ENCODE data around the gene LRRC57. TPM values are rescaled to one million over a fixed set of nuclear protein-coding genes. Genes with fewer than 3 reads are reported as not detected.
"Not testable (repeated sequence)": the region's sequence is repeated elsewhere in the genome, so short reads cannot be mapped to it uniquely, and the experiment has no call there.

LRRC57 gene
- total RNA-seq, 4 donors from 2014 or later = 12.8 to 20.1 (median 17.3) TPM

DNA sequence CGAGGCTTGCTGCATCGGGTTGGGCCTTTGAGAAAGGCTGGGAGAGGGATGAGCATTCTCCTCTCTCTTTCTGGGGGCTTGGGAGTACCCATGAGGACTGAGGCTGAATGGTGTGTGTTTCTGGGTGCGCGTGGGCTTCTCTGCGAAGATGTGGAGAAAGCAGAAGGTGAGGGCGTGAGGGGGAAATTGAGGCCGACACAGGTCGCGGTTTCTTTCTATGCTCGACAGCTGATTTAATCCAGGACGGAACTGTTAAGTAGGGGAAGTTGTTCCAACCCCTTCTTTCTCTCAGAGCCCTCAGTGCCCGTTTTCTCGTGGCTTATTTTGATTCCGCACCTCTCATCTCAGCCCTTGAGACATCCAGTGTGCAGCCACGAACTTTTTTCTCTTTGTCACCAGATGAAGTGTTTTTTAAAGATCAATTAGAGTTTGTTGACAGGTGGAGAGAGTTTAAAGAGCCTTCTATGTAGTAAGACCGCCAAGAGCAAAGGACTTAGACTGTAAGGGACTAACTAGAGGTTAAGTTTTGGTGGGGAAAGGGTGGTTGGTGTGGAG, 27.5 kb upstream of the LRRC57 start:
- H3K27me3 ChIP-seq = no peaks in the 10 kb centered on the region
- TF ChIP-seq POLR2A (IDR thresholded peaks at IDR 0.05; ENCODE audit: low read depth) (no peak), POLR2AphosphoS5 (IDR thresholded peaks at IDR 0.05) (no peak), EP300 (IDR thresholded peaks at IDR 0.05) (no peak)
- TF ChIP-seq, protein P1, sequence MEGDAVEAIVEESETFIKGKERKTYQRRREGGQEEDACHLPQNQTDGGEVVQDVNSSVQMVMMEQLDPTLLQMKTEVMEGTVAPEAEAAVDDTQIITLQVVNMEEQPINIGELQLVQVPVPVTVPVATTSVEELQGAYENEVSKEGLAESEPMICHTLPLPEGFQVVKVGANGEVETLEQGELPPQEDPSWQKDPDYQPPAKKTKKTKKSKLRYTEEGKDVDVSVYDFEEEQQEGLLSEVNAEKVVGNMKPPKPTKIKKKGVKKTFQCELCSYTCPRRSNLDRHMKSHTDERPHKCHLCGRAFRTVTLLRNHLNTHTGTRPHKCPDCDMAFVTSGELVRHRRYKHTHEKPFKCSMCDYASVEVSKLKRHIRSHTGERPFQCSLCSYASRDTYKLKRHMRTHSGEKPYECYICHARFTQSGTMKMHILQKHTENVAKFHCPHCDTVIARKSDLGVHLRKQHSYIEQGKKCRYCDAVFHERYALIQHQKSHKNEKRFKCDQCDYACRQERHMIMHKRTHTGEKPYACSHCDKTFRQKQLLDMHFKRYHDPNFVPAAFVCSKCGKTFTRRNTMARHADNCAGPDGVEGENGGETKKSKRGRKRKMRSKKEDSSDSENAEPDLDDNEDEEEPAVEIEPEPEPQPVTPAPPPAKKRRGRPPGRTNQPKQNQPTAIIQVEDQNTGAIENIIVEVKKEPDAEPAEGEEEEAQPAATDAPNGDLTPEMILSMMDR (IDR thresholded peaks at IDR 0.05) = no peak
- H3K27ac ChIP-seq (replicated peaks in 1 of 4) = peak overlapping the region; percentile 93 to 98 (median 96)
- peak overlapping the region; percentile 84 to 98 (median 85) for H3K4me3 ChIP-seq
- DNase-seq (ENCODE audit: extremely low spot score) = no peak
- H3K36me3 ChIP-seq = no peaks in the 10 kb centered on the region
- peaks cover 22 to 56% (median 54%) of the 10 kb centered on the region in 4 donors for H3K4me1 ChIP-seq
- WGBS = 6% methylated on average over 10 of the region's 16 CpGs
- intact Hi-C loops (cut with DNase I) = no loop called here
- H3K9me3 ChIP-seq = no peaks in the 10 kb centered on the region

DNA sequence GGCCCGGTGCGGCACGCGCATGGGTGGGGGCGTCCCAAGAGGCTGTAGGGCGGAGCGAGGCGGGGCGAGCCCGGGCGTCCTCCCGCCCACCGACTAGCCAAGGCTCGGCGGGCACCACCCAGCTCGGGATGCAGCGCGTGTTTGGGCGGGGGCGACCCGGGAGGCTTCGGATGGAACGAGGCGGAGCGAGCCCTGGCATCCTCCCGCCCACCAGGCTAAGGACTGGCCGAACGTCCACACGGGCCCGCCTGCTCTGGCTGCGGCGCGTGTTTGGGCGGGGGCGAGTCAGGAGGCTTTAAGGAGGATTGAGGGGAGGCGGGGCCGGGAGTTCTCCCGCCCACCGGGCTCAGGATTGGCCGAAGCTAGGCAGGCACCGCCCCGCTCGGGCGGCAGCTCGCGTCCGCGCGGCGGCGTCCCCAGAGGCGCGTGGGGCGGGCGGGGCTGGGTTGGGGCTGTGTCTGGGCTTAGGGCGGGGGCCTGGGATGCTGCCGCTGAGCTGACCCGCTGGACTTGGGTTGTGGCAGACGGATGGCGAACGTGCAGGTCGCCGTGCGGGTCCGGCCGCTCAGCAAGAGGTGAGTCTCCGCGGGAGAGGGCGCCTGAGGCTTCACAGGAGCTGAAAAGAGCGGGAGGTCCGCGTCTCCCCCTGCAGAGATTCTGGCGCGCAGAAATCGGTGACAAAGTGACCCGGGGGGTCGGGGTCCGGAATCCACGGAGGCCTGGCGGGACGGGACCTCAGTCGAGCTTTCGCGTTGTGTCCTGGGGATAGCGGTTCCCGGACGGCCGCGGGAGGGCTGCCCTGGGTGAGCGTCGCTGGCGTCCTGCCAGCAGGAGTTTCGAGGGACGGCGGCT, 26.8 kb upstream of the LRRC57 start, which contains the start of gene STARD9:
Gene STARD9 (plus strand): TSS at position 419 of the 852 bp plus-strand sequence. CDS start 110 bp downstream, at position 529.
- H3K27me3 ChIP-seq = no peaks in the 10 kb centered on the region
- DNase-seq (ENCODE audit: extremely low spot score) = peak; percentile 99
- H3K27ac ChIP-seq (replicated peaks in 1 of 4) = peak within 1 kb of the TSS; percentile 93 to 98 (median 96)
- peak; percentile 89 to 92 for TF ChIP-seq POLR2AphosphoS5 (IDR thresholded peaks at IDR 0.05)
- peak; percentile 36 for TF ChIP-seq POLR2A (IDR thresholded peaks at IDR 0.05; ENCODE audit: low read depth)
- TF ChIP-seq, protein P1 (IDR thresholded peaks at IDR 0.05) = peak in 1 of 3 experiments; percentile 13
- TF ChIP-seq EP300 (IDR thresholded peaks at IDR 0.05) = no peak
- peak within 1 kb of the TSS; percentile 84 to 98 (median 85) for H3K4me3 ChIP-seq
- no peaks in the 10 kb centered on the region for H3K36me3 ChIP-seq
- no peaks in the 10 kb centered on the region for H3K9me3 ChIP-seq
- intact Hi-C loops (cut with DNase I) = no loop called here
- WGBS = 2% methylated on average over 11 of the region's 95 CpGs
- peaks cover 22 to 49% (median 47%) of the 10 kb centered on the region in 4 donors for H3K4me1 ChIP-seq

DNA sequence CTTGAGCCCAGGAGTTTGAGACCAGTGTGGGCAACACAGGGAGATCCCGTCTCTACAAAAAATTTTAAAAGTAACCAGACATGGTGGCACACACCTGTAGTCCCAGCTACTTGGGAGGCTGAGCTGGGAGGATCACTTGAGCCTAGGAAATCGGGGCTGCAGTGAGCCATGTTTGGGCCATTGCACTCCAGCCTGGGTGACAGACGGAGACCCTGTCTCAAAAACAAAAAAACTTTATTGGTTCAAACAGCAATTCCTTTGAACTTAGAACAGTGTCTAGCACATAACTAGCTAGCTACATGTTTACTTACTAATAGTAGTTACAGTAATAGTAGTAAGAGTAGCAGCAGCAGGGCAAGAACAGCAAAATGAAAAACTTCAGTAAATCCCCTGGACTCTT, 10.1 kb upstream of the LRRC57 start:
- WGBS = 95% methylated on average over 3 of the region's 3 CpGs
- peaks cover 22 to 55% (median 52%) of the 10 kb centered on the region in 4 donors for H3K36me3 ChIP-seq
- TF ChIP-seq EP300 (IDR thresholded peaks at IDR 0.05) = no peak
- TF ChIP-seq POLR2A (IDR thresholded peaks at IDR 0.05; ENCODE audit: low read depth) = no peak
- TF ChIP-seq POLR2AphosphoS5 (IDR thresholded peaks at IDR 0.05) = no peak
- TF ChIP-seq, protein P1 (IDR thresholded peaks at IDR 0.05) = no peak
- no peak for DNase-seq (ENCODE audit: extremely low spot score)
- intact Hi-C loops (cut with DNase I) = no loop called here
- H3K4me1 ChIP-seq = no peaks in the 10 kb centered on the region
- H3K27ac ChIP-seq (replicated peaks in 1 of 4) = no peak overlapping the region
- H3K27me3 ChIP-seq = no peaks in the 10 kb centered on the region
- H3K9me3 ChIP-seq = no peaks in the 10 kb centered on the region
- no peak overlapping the region for H3K4me3 ChIP-seq

DNA sequence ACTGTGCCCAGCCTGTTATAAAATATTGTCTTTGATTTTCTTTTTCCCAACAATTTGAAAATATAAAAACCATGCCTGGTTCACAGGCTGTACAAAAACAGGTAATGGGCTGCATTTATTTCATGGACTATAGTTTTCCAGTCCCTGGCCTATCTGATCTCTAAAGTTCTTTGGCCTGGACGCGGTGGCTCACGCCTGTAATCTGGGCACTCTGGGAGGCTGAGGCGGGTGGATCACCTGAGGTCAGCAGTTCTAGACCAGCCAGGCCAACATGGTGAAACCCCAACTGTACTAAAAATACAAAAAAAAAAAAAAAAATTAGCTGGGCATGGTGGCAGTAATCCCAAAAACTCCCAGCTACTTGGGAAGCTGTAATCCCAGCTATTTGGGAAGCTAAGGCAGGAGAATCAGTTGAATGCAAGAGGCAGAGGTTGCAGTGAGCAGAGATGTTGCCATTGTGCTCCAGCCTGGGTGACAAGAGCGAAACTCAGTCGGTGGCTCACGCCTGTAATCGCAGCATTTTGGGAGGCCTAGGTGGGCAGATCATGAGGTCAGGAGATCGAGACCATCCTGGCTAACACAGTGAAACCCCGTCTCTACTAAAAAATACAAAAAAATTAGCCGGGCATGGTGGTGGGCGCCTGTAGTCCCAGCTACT, 8.1 kb upstream of the LRRC57 start:
- H3K9me3 ChIP-seq; intact Hi-C loops (cut with DNase I); DNase-seq (ENCODE audit: extremely low spot score); H3K27ac ChIP-seq (replicated peaks in 1 of 4); H3K4me3 ChIP-seq; H3K27me3 ChIP-seq; H3K4me1 ChIP-seq: not testable (repeated sequence)
- H3K36me3 ChIP-seq = peaks cover 20 to 39% (median 35%) of the 10 kb centered on the region in 4 donors
- WGBS = 96% methylated on average over 12 of the region's 12 CpGs

DNA sequence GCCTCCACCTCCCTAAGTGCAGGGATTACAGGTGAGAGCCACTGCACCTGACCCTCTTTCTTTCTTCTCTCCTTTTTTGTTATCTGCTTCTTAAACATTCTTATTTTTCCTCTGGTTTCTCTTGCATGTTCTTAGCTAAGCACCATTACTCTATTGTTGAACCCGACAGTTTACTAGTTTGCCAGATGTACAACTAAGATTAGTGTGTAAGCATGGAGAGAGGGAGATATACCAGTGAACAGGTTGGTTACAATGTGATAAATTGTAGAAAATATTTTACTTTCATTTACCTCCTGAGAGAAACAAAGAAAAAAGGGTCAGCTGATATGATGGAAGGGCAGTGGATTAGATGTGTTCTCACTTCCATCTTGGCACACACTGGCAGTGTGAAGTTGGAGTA, 5.0 kb upstream of the LRRC57 start:
- H3K36me3 ChIP-seq = peaks cover 3 to 11% (median 7%) of the 10 kb centered on the region in 4 donors
- intact Hi-C loops (cut with DNase I) = no loop called here
- DNase-seq (ENCODE audit: extremely low spot score) = no peak
- H3K27ac ChIP-seq (replicated peaks in 1 of 4) = no peak overlapping the region
- WGBS = 92% methylated on average over 1 of the region's 1 CpG
- H3K4me3 ChIP-seq = no peak overlapping the region
- peaks cover 13 to 16% (median 14%) of the 10 kb centered on the region in 4 donors for H3K4me1 ChIP-seq
- TF ChIP-seq EP300 (IDR thresholded peaks at IDR 0.05) = no peak
- TF ChIP-seq, protein P1 (IDR thresholded peaks at IDR 0.05) = no peak
- TF ChIP-seq POLR2AphosphoS5 (IDR thresholded peaks at IDR 0.05) = no peak
- TF ChIP-seq POLR2A (IDR thresholded peaks at IDR 0.05; ENCODE audit: low read depth) = no peak
- no peaks in the 10 kb centered on the region for H3K27me3 ChIP-seq
- no peaks in the 10 kb centered on the region for H3K9me3 ChIP-seq
